GM12891 (cell line): ENCODE results near the gene ARHGEF28.

ENCODE experiments used
- DNase-seq: peaks from one replicate; pipeline ENCODE4 v3.0.0; 2011; ENCODE audit warnings: low spot score; ENCODE audit not compliant: insufficient read length
- FAIRE-seq: peaks from 2 replicates; lab custom pipeline; 2011; peaks lifted over from hg19 to GRCh38; lab: Jason Lieb, UNC
- PAX5 ChIP-seq: IDR thresholded peaks from 2 replicates; pipeline ENCODE4 v1.6.1; 2011; ENCODE audit warnings: low read length, moderate library complexity, mild to moderate bottlenecking; ENCODE audit not compliant: insufficient read depth, severe bottlenecking
- POLR2A ChIP-seq: IDR thresholded peaks from 2 replicates; pipeline ENCODE4 v1.6.1; 2011; ENCODE audit warnings: low read depth, low read length, control low read depth
- POLR2AphosphoS5 ChIP-seq: IDR thresholded peaks from 2 replicates; pipeline ENCODE4 v1.6.1; 2011; ENCODE audit warnings: low read depth, low read length, control low read depth
- POU2F2 ChIP-seq: IDR thresholded peaks from 2 replicates; pipeline ENCODE4 v1.6.1; 2011; ENCODE audit warnings: low read depth, mild to moderate bottlenecking, control low read depth, low read length, moderate library complexity
- SPI1 ChIP-seq: IDR thresholded peaks from 2 replicates; pipeline ENCODE4 v1.6.1; 2011; ENCODE audit warnings: low read depth, low read length, control low read depth
- TAF1 ChIP-seq: IDR thresholded peaks from 2 replicates; pipeline ENCODE4 v1.6.1; 2011; ENCODE audit warnings: low read depth, low read length, control low read depth

The ARHGEF28 gene

DNA sequence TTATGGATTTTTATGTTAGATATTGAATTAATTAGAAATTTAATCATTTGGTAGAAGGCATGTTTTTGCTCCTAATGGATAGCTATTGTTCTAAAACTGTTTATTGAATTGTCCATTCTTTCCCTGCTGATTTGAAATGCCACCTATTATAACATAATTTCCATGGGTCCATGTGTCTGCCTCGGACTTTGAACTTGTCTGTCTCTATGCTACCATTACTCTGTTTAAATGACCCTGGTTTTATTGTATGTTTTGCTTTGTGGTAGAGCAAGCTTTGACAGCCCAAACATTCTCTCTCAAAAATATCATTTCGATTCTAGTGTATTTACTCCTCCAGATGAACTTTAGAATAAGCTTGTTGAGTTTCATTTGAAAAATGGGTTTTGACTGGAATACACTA, 120.6 kb downstream of the ARHGEF28 start:
- TF ChIP-seq POU2F2 (no peak), TAF1 (no peak), POLR2A (no peak), SPI1 (no peak), PAX5 (no peak), POLR2AphosphoS5 (no peak)
- DNase-seq (no peak), FAIRE-seq (no peak)

DNA sequence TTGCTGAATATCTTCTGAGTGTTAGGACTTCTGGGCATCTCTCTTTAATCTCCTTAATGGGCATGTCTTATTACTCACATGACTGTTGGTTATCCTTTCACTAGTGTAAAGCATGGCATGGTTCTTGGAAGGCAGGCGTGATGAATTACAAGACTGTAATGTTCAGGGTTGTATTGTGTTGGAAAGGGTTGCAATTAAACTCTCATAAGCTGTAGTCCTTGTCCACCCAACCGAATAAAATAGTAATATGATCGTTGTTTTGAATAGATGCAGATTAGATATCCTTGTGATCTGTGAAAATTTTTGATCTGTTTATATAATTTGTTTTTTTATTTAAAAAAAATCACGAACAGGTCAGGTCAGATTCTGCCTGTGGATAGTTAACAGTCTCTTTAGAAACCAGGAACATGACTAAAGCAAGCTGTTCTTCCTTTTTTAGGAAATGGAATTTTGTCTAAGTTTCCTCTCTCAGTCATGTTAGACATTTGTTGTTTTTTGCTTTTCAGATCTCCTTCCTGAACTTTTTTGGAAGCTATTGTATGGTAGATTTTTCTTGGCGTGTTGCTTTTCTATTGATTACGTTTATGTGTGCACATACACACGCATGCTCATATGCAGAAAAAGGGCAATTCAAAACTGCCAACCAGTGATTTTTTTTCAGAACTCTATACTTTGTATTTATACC, 121.8 kb downstream of the ARHGEF28 start:
- DNase-seq (no peak), FAIRE-seq (no peak)
- TF ChIP-seq POLR2A (no peak), SPI1 (no peak), TAF1 (no peak), PAX5 (no peak), POLR2AphosphoS5 (no peak), POU2F2 (no peak)

DNA sequence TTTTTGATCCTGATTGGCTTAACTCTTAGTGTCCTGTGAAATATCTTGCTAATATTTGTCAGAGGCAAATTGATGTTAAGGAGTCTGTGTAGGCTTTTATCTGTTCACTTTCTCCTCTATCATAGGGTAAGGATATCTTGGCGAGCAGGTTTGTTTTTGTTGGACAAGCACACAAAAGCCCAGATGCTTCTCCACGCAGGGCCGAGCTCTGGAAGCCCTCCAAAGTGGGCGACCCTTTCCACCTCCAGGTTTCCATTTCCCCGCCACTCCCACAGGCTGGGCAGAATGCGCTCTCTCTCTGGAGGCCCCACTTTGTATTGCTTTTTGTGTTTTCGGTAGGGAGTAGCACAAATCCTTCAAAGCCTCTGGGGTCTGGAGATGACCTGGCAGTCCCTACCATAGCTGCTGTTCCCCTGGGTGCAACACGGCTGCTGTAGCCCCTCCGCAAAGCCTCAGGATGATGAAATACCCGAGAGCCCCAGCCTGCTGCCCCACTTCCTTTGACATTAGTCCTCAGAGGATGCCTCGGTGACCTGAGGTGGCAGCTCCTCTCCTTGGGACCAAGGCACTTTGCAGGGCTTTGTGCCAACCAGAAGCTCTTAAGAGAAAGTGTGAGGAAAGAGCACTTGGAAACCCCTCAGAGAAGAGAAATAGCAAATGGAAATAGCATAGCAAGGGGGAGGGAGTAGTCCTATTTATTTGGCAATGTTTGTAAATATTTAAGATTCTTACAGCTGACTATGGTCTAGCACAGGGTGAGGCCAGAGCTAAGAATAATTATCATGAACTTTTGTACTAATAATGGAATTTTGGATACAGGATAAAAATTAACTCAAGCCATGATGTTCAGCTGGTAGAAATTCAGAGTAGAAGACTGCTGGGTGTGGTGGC, 122.8 kb downstream of the ARHGEF28 start:
- TF ChIP-seq POLR2AphosphoS5 = no peak
- TF ChIP-seq POLR2A = no peak
- no peak for TF ChIP-seq POU2F2
- no peak for TF ChIP-seq TAF1
- TF ChIP-seq PAX5 = no peak
- TF ChIP-seq SPI1 = no peak
- FAIRE-seq (no peak), DNase-seq (no peak)

DNA sequence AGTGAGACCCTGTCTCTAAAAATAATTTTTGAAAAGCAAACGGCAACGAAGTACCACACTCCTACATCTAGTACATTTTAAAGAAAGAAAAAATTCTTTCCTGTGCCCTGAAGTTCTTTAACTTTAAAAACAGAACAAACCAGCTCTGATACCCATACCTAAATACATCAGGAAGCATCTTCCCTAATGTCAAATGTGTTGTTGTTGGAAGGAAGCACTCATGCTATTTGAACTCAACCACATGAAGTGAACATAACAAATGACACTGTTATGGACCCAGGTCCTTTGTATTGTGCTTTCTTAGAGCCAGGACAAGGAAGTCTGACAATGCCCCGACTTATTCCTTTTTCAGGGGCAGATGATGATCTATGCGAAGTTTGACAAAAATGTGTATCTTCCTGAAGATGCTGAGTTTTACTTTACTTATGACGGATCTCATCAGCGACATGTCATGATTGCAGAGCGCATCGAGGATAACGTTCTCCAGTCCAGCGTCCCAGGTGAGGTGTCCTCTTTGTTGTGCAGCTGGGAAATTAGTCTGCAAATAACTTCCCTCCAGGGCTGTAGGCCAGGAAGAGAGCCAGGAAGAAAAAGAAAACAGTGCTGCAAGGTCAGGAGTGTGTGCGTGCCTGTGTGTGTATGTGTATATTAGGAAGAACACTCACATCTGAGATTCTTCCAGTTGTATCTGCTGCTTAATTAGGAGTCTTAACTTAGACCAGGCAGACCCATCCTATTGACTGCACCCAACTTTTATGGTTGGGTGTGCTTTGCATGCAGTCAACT, 123.7 kb downstream of the ARHGEF28 start:
- no peak for FAIRE-seq
- no peak for DNase-seq
- TF ChIP-seq POU2F2 (no peak), TAF1 (no peak), SPI1 (no peak), POLR2AphosphoS5 (no peak), PAX5 (no peak), POLR2A (no peak)

DNA sequence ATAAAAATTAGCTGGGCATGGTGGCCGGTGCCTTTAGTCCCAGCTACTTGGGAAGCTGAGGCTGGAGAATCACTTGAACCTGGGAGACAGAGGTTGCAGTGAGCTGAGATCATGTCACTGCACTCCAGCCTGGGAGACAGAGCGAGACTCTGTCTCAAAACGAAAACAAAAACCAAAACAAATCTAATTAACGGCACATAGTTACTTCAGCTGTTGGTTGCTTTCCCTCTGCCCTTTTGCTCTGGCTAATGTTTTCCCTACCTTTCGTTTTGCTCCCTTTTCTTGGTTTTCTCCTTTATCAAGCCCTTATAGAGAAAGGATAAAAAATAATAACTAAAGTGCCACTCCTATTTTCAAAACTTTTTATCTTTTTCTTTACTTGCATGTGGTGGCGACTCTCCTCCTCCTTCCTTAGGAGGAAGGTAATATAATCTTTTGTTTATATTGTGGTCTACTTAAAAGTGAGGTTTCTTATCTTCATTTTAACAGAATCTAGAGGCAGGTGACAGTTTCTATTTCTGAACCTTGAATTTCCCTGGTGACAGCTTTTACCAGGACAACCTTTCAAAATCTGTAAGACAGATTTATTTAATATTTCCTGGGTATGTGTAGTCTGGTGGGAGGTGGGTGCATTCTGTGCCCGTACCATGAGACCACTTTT, 125.4 kb downstream of the ARHGEF28 start:
- TF ChIP-seq TAF1 (no peak), POLR2A (no peak), POU2F2 (no peak), POLR2AphosphoS5 (no peak), SPI1 (no peak), PAX5 (no peak)
- DNase-seq (no peak), FAIRE-seq (no peak)

DNA sequence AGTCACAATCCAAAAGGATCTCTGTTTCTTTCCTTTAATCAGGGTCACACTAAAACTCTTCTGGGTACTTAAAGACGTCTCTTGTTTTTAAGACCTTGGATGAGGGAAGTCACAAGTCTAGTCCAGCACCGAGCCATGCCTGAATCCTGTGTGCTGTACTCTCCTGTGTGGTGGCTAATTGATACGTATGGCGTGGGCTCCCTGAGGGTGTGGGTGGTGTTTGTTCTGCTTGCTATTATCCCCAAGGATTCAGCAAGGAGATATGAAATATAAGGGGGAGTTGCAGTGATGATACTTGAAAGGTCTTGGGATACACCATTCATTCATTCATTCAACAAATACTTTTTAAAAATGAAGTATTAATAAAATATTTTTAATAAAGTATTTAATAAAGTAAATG, 128.3 kb downstream of the ARHGEF28 start:
- TF ChIP-seq POU2F2 (no peak), SPI1 (no peak), POLR2A (no peak), TAF1 (no peak), POLR2AphosphoS5 (no peak), PAX5 (no peak)
- no peak for DNase-seq
- no peak for FAIRE-seq

DNA sequence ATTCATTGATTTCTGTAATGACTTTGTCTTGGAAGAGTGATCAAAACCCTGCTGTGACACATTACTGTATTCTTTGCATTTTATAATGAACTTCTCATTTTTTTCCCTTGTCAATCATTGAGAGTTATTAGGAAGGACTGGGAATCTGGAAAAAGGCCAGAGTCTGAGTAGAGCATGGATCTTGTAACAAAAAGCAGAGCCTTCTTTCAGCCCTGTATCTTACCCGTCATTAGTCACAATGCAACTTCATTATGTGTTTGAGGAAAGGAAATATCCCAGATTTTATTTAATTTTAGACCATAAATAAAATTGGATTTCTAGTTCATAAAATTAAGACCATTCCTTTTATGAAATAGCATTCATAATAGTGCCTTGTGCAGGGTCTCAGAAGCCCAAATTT, 131.4 kb downstream of the ARHGEF28 start:
- DNase-seq (no peak), FAIRE-seq (no peak)
- TF ChIP-seq SPI1 (no peak), POLR2AphosphoS5 (no peak), POLR2A (no peak), PAX5 (no peak), POU2F2 (no peak), TAF1 (no peak)

DNA sequence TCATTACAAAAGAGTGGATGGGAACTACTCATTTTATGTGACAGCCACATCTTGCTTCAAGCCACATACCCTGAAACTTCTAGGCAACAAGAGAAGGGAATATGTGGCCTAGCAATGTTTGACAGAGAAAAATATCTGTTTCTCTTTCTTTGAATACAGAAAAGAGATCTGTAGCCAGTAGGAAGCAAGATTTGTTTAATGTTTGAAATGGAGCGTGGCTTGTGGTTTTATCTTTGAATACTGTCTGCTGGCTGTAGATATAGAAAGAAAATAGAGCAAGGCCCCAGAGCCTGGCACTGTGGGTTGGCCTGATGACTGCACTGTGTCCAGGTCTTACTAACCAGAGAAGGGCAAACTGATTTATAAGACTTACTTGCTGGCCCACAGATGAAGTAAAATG, 133.8 kb downstream of the ARHGEF28 start:
- DNase-seq (no peak), FAIRE-seq (no peak)
- no peak for TF ChIP-seq POLR2A
- no peak for TF ChIP-seq SPI1
- TF ChIP-seq POU2F2 = no peak
- TF ChIP-seq PAX5 = no peak
- no peak for TF ChIP-seq POLR2AphosphoS5
- no peak for TF ChIP-seq TAF1
